RPMI7951 (cell line): ENCODE measurements around the gene ARHGAP8. TPM values are rescaled to one million over a fixed set of nuclear protein-coding genes. Genes with fewer than 3 reads are reported as not detected.

ENCODE experiments used
- DNase-seq: peaks from one replicate; pipeline ENCODE4 v3.0.0-alpha.2; 2012; ENCODE audit warnings: low read depth
- total RNA-seq: library from RNA; depleted of rRNA; stranded (reverse); fragments of >200 nt; shearing (Covaris generic); gene quantifications from 2 replicates; pipeline ENCODE4 v1.2.3, GENCODE V29; 2014; rRNA removed

Gene ARHGAP8
- not detected in 2 replicates for total RNA-seq

DNA sequence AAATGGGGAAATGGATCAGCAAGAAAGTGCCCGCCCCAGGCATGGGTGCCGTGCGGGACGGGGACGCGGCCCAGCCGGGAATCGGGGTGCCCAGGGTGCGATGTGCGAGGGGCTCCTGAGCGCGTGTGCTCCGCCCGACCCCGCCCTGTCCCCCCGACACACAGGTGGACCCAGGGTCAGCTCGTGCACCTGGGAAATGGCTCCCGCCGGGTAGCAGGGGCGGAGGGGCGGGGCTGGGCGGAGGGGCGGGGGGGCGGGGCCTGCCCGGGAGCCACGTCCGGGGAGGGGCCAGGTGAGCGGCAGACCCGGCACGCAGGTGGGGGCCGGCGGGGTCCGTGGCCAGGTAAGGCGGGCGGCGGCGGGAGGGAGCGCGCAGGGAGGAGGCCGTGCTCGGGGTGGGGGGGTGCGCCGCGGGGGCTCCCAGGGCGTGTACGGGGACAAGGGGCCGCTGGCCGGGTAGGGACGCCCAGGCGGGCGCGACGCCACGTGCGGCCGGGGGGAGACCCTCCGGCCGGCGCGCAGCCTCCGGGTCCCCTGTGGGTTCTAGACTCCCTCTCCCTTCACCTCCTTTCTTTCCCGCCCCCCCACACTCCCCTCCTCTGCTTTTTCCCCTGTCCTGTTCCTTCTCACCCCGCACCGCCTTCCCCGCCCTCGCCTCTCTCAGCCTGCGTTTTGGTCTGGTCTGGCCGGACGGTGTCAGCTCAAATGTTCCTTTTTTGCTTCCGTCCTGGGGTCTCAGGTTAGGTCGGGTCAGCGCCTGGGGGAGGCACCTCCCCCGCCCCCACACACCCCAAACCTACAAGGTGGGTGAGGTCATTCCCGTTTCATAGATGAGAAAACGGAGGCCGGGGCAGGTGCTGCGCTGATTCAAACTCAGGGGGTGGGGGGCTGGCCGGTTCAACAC lies at the start of gene ARHGAP8:
Gene ARHGAP8, plus strand, starts transcription at position 291 of the 904 bp plus-strand sequence. CDS start 33,953 bp downstream, outside the sequence.
- DNase-seq = no peak

DNA sequence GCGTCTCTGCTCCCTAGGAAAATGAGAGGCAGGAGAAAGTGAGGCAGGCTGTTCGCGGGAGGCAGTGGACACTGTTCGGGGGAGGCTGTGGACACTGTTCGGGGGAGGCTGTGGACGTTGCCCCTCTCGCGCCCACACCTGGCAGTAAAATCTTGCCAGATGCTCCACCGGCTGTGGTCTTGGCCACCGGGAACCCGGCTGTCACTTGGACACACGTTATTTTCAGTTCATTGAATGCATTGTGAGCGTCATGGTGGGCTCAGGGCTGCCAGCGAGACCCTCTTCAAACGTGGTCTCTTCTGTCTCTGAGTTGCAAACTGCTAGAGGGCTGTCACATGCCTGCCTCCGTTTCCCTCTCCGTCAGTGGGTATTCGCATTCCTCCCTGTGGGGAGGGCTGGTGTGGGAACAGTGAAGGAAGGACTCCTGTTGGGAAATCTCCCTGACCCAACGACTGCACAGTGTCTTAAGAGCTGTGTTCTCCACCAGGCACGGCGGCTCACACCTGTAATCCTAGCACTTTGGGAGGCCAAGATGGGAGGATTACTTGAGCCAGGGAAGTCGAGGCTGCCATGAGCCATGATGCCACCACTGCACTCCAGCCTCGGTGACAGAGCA lies 49.0 kb upstream of the ARHGAP8 start:
- DNase-seq = no peak

DNA sequence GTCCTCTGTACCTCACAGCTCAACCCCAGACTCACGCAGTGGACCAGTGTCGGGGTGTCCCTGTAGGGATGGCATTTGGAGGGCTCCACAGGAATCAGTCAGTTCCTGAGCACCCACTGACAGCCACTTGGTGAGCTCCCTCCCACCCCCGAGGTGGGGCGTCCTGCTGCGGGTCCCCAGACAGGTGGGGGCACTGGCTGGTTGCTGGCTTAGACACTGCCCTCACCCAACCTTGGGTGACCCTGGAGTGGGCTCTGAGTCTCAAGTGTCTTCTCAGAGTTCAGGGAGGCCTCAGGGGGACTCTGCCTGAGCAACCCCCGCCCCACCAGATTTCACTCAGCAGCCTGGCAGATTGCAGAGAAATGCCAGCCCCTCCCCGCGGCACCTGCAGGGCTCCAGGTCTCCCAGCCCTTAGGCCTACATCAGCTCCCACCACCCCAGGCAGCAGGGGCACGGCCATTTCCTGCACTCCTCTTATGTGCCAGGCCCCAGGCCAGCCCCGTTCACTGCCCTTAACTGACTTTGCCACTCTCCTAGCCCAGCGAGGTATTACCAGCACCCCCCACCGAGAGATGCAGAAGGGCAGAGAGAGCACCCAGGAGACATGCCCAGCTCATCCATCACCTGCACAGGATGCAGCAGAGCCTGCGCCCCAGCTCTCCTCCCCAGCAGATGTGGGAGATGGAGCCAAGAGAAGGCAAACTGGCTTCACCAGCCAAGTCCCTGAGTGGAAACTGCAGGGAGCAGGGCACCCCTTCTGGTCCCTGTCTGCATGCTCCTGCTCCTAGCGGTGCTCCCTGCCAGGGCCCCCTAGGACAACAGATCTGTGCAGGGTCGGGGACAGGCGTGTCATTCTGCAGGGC lies 48.0 kb upstream of the ARHGAP8 start:
- no peak for DNase-seq

DNA sequence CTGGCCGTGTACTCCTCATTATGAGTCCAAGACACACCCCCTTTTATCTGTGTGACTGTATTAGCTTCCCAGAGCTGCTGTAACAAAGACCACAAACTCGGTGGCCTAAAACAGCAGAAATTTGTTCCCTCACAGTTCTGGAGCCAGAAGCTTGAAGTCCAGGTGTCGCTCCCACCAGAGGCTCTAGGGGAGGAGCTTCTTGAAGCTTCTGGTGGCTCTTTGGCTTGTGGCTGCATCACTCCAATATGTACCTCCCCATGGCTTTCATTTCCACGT lies 47.4 kb upstream of the ARHGAP8 start:
- DNase-seq = no peak

DNA sequence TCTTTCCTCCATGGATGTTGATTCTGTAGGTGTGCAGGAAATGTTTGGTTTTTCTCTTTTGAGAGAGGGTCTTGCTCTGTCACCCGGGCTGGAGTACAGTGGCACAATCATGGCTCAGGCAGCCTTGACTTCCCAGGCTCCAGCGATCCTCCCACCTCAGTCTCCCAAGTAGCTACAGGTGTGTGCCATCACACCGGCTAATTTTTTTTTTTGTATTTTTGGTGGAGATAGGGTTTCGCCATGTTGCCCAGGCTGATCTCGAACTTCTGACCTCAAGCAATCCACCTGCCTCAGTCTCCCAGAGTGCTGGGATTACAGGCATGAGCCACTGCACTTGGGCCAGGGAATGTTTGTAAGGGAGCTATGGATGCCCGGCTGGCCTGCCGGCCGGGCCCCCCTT lies 45.9 kb upstream of the ARHGAP8 start:
- no peak for DNase-seq

DNA sequence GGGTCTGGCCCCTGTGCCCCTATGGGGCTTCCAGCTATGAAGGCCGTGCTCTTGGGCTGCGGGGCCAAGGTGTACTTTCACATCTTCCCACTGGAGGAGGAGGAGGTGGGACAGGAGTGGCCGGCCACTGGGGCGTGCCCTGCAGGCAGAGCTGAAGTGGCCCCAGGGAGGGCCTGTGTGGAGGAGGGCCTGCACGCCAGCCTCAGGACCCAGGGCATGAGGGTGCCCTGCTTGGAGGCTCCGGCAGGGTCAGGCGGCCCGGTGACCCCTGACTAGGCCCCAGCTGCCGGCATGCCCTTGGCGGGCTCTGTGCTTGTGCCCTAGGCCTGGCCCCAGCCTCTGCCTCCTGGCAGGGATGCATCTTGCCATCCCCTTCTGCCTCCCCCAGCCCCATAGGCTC lies 45.2 kb upstream of the ARHGAP8 start:
- DNase-seq = no peak

DNA sequence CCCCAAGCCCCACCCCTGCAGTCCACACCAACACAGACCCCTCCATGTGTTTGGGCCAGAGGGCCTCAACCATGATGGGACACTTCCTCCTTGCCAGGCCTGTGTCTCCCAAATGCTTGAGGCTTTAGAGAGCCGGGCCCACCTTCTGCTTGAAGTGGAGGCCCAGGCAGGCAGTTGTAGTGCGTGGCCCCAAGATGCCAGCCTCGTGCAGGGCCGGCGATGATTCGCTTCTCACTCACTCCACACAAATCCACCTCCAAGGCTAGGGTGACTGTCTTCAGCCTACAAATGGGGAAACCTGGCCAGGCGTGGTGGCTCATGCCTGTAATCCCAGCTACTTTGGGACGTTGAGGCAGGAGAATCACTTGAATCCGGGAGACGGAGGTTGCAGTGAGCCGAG lies 44.6 kb upstream of the ARHGAP8 start:
- no peak for DNase-seq

DNA sequence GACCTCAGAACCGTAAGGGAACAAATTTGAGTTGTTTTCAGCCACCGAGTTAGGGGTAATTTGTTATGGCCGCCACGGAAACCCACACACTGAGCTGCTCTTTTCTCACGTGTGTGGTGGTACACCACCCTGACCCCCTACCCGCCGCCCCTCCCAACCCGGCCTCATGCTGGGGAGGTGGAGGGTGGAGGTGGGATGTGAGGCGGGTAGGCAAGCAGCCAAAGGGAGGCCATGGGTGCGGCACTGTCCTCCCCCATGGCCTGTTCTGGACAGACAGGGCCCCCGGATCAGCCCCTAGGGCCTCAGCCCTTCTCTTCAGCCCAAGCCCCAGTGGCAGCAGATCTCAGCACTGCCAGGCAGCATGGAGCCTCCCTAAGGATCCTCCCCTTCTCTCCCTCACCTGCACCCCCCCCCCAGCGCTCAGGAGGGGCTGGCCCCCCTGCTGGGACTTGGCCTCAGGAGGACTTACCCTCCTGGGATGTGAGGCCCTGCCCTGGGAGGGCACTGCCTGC lies 42.4 kb upstream of the ARHGAP8 start:
- no peak for DNase-seq

DNA sequence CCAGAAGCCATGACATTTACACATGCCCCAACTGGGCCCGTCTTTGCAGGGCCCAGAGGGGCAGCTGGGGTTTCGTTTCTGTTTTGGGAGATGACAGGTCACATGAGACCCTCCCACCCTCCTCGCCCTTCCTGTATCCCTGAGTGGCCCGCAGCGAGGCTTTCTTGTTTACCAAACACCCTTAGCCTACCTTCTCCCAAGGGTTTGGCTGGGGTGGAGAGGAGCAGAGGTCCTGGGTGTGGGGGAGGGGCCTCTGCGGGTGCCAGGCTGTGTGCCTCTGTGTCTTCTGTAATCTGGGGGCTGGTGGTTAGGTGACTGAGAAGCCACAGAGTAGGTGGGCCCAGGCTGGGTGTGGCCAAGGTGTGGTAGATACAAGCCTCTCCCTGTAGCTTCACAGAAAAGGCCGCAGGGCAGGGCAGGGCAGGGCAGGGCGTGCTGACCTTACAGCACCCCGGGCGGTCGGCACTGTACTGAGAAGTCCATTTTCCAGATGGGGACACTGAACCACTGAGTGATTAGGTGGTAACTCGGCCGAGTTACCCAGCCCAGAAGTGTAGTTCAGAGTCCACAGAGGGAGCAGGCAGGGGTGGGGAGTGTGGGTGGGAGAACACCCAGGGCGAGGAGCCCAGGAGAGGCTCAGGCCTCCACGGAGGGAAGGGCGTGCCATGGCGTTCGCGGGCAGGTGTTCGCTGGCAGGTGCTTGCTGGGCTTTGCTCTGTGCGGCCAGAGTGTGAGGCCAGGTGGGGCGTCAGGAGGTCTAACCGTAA lies 41.7 kb upstream of the ARHGAP8 start:
- no peak for DNase-seq

DNA sequence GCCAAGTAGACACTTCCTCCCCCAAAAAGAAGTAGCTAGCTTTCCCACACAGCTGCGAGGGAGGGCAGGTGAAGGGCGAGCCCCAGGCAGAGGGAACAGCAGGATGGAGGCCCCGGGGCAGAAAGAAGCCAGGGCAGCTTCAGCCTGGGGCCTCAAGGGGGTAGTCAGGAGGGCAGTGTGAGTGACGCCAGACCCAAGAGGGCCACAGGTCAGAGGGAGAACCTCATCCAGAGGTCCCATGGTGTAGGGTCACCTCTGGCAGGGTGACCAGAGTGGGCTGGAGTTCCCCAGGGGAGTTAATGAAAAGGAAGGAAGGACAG lies 41.2 kb upstream of the ARHGAP8 start:
- no peak for DNase-seq

DNA sequence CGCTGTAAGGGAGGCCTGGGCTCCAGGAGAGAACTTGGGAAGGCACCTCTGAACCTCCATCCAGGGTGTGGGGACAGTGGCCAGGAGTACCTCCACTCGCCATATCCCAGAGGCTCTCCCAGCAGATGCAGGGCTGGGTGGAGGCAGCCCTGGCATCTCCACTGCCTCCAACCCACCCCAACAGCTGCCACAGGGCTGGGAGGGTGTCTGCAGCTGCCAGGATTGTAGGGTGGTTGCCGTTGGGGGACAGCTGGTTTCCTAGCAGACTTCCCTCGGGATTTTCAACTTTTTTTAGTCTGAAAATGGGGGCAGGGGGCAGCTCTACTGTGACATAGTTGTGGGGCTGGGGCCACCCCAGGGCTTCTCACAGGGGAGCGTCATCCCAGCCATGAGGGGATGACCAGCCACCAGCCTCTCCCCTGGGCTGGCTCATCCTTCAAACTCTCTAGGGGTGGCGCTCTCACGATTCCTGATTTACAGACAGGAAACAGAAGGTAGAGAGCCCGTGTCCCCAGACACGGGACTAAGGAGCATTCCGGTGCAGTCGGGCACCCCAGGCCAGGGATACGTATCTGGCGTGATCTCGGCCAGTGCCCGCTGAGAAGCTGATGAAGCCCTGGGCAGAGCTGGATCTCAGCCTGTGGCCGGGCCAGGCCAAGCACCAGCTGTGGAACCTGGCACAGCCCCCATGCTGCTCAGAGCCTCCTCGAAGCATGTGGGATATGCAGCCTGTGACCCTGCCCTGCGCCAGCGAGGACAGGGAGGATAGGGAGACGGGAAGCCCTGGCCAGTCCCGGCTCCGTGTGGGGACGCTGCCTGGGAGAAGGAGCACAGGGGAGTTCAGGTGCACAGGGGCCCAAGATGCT lies 40.5 kb upstream of the ARHGAP8 start:
- no peak for DNase-seq

DNA sequence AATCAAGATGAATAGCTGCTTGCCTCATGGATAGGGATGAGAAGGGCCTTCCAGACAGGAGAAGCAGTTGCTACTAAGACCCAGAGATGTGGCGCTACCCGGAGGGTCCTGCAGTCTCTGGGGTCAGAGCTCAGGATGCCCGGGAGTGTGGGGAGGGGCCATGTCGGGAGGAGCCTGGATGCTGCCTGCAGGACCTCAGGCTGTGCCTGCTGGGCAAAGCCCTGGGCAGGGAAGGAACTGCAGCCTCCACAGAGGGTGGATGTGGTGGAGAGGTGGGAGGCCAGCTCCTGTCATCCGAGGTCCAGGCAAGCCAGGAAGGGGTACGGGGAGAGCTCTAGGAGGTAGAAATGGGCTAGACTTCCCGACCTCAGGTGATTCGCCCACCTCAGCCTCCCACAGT lies 39.4 kb upstream of the ARHGAP8 start:
- DNase-seq = no peak

DNA sequence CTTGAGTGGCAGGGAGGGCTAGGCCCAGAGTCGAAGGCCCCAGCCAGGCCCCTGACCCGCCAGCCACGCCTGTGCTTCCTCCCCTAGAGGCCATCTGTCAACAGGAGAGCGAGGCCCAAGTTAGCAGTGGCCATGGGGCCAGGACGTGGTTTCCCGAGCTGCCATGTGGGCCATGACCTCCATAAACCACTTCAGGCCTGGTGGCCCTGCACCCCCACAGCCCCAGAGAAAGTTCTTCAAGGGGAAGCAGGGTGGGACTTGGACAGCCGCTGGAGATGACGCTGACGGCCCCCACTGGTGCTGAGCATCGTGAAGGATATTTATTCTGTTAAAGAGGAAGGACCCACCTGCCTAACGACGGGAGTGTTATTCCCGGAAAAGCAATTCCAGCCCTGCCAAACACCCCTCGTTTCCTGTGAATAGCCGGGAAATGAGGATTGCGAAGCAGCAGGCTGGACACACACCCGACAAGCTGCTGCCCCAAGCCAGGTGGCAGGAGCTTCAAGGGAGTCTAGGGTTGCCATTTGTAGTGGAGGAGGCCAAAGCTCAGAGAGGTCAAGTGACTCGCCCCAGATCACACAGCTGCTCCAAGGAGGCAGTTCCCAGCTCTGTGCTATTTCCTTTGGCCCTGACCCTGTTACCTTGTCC lies 37.5 kb upstream of the ARHGAP8 start:
- no peak for DNase-seq

DNA sequence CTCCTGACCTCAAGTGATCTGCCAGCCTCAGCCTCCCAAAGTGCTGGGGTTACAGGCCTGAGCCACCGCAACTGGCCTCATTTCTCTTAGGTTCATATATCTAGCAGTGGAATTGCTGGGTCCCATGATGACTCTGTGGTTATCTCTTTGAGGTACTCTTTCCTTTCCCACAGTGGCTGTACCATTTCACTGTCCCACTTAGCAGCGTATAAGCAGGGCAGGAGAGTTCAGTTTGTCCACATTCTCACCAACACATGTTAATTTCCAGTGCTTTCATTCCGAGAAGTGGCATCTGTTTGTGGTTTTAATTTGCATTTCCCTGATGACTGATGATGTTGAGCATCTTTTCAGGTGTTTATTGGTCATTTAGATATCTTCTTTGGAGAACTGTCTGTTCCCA lies 34.0 kb upstream of the ARHGAP8 start:
- no peak for DNase-seq

DNA sequence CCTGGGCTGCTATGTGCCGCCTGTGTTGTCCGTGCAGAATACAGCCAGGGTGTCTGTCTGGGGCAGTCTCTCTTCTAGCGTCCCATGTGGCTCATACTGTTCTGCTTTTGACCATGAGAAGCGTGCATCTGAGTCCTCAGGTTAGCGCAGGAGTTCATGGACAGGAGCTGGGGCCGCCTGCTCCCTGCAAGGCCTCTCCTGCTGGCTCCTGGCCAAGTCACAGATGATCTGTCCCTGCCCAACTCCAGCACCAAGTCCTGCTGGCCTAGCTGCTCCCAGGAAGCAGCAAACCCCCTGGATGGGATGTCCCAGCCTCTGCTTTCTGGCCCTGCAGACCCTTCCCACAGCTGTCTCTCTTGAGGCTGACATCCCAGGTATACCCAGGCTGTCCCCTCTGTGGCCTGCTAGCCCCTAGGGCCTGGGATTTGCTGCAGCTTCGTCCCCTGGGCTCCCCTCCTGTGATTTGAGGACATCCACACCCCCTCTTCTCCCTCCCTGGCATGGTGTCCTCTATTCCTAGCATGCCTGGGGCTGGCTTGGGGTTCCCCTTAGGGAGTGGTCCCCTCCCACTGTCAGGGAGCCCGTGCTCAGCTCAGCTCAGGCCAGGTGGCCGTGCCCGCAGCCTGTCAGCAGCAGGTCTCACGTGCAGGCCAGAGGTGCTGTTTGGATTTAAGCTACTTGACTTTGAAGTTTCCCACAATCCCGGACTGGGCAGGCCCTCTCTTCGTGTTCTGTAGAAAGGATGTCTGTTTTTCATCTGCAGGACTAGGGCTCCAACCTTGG lies 32.6 kb upstream of the ARHGAP8 start:
- DNase-seq = no peak

DNA sequence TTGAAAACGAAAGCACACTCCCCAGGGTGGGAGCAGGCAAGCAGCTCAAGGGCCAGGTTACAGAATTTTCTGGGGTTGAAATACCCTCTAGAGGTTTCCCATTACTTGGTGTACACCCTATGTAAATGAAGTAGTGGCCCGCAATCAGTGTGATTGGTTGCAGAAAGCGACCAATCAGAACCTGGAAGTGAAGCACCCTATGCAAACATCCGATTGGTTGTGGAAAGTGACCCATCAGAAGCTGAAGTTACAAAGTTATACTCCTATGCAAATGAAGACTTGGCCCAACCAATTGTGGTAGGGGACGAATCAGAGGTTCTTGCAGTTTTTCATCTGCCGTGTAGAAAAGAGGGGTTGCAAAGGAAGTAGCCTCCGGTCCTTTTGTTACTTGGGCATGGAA lies 31.2 kb upstream of the ARHGAP8 start:
- no peak for DNase-seq

DNA sequence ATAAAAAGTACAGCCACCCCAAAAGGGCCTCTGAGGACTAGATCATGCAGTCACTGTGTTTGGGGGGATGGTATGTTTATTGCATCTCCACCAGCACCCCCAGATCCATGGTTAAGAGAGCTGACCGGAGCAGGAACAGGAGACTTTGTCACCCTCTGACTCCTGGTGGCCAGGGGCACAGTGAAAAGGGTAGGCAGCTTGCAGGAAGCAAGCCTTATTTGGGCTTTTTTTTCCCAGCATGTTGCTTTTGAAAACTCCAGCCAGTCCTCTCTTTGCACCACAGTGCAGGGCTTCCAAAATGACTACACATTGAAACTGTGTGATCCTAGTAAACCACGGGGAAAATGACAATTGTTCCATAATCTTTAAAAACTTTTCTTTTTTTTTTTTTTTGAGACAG lies 29.8 kb upstream of the ARHGAP8 start:
- no peak for DNase-seq

DNA sequence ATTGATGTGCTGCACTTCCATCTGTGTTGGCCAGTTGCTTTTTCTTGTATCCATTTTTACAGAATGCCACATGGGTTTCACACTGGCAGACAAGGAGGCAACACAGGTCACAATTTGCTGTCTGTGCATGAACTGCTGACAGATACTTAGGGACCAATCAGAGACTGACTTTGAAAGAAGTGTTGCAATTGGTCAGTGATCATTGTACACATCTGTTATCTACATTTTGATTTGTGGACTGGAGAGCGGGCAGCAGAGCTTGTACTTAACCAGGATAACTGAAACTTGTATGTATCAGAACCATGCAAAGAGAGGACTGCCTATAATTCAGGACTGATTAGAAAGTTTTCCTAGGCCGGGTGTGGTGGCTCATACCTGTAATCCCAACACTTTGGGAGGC lies 28.6 kb upstream of the ARHGAP8 start:
- no peak for DNase-seq

DNA sequence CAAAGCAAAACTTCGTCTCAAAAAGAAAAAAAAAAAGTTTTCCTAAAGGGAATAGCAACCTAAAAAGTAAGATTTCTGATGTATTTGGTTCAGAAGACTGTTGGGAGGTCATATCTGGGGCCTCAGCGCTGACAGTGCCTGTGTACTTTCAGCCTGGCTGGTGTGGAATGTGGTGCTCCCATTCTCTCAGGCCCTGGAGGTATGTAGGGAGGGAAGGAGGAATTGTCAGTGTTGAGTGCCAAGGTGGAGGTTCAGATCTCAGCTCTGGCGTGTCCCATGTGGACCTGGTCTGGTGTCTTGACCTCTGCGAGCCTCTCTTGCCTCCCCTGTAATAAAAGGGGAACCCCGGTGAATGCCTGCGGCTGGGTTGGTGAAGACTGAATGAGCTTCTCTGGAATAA lies 28.0 kb upstream of the ARHGAP8 start:
- no peak for DNase-seq

DNA sequence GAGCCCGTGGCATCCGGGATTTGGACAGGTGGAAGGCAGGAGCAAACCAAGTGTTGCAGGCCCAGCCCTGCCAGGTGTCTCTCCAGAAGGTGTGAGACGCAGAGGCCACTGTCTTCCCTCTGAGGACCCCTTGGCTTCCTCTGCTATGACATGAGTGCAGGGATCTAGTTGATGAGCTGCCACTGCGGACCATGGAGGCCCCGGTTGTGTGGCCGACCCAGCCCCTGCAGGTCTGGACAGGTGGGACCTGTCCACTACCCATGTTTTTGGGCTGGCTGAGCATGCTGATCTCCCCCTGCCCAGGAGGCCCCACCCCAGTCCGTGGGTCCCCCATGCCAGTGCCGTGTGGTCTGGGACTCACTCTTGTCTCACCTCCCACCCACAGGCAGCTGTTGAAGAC lies 27.5 kb upstream of the ARHGAP8 start:
- no peak for DNase-seq
